Testis (tissue), 2 donors: ENCODE results near the gene FOXL2.

Experiments used
- POLR2A ChIP-seq: fragments of 450-650 bp; IDR thresholded peaks from one replicate; pipeline ENCODE4 v1.6.1; 2017; ENCODE audit warnings: antibody characterized with exemption, mild to moderate bottlenecking, moderate library complexity
- TF ChIP-seq, protein P1 (sequence below), 3 experiments: fragments of 450-650 bp in 2 of 3; fragments of 200-600 bp in 1 of 3; sonication (generic) in 1 of 3; IDR thresholded peaks; one replicate each; pipeline ENCODE4 v1.5.1; 2016 to 2019; ENCODE audit warnings: antibody characterized with exemption in 3 of 3, mild to moderate bottlenecking in 2 of 3, moderate library complexity in 1 of 3

DNA sequence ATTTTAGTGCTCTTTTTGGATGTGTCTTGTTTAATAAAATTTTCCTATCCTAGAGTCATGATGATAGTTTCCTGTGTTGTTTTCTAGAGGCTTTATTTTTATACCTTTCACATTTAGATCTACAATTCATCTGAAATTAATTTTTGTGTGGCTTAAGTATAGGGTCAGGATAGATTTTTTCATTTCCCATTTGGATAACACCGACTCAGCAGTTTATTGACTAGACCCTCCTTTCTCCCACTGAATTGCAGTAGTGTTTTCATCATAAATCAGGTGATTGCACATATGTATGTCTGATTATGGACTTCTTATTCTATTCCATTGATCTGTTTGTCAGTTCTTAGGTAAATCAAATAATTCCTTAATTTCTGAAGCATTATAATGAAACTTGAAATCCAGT lies 48.8 kb upstream of the FOXL2 start:
- TF ChIP-seq, protein P1, sequence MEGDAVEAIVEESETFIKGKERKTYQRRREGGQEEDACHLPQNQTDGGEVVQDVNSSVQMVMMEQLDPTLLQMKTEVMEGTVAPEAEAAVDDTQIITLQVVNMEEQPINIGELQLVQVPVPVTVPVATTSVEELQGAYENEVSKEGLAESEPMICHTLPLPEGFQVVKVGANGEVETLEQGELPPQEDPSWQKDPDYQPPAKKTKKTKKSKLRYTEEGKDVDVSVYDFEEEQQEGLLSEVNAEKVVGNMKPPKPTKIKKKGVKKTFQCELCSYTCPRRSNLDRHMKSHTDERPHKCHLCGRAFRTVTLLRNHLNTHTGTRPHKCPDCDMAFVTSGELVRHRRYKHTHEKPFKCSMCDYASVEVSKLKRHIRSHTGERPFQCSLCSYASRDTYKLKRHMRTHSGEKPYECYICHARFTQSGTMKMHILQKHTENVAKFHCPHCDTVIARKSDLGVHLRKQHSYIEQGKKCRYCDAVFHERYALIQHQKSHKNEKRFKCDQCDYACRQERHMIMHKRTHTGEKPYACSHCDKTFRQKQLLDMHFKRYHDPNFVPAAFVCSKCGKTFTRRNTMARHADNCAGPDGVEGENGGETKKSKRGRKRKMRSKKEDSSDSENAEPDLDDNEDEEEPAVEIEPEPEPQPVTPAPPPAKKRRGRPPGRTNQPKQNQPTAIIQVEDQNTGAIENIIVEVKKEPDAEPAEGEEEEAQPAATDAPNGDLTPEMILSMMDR (IDR thresholded peaks at IDR 0.05) = no peak
- no peak for TF ChIP-seq POLR2A
